ENCODE data around the gene MAPK4.

MAPK4 gene

GRCh38 chr18:50745945-50746344, 186.1 kb downstream of the MAPK4 start:
- no peak for TF ChIP-seq CTCF (IDR thresholded peaks at IDR 0.05; ENCODE audit: low read depth, low read length)
- DNase-seq (ENCODE audit: low read depth in 2 of 2): no peak
- H3K4me3 ChIP-seq (replicated peaks in 1 of 2; ENCODE audit: low read depth in 2 of 2, low read length in 2 of 2): no peak overlapping the region

- no peak for DNase-seq (ENCODE audit: low read depth in 2 of 2)
- H3K4me3 ChIP-seq (replicated peaks in 1 of 2; ENCODE audit: low read depth in 2 of 2, low read length in 2 of 2): no peak overlapping the region
Observed at GRCh38 chr18:50747849-50748242, 188.0 kb downstream of the MAPK4 start.

GRCh38 chr18:50748243-50749229, 188.6 kb downstream of the MAPK4 start:
- DNase-seq (ENCODE audit: low read depth in 2 of 2): no peak
- no peak for TF ChIP-seq CTCF (IDR thresholded peaks at IDR 0.05; ENCODE audit: low read depth, low read length)
- no peak overlapping the region for H3K4me3 ChIP-seq (replicated peaks in 1 of 2; ENCODE audit: low read depth in 2 of 2, low read length in 2 of 2)

More at GRCh38 chr18:50747849-50748242, 188.0 kb downstream of the MAPK4 start:
- TF ChIP-seq CTCF (IDR thresholded peaks at IDR 0.05; ENCODE audit: low read depth, low read length): no peak

GRCh38 chr18:50749421-50749820, 189.5 kb downstream of the MAPK4 start:
- H3K4me3 ChIP-seq (replicated peaks in 1 of 2; ENCODE audit: low read depth in 2 of 2, low read length in 2 of 2): no peak overlapping the region
- no peak for DNase-seq (ENCODE audit: low read depth in 2 of 2)
- no peak for TF ChIP-seq CTCF (IDR thresholded peaks at IDR 0.05; ENCODE audit: low read depth, low read length)

- no peak for DNase-seq (ENCODE audit: low read depth in 2 of 2)
- no peak overlapping the region for H3K4me3 ChIP-seq (replicated peaks in 1 of 2; ENCODE audit: low read depth in 2 of 2, low read length in 2 of 2)
- no peak for TF ChIP-seq CTCF (IDR thresholded peaks at IDR 0.05; ENCODE audit: low read depth, low read length)
Observed at GRCh38 chr18:50749945-50750344, 190.1 kb downstream of the MAPK4 start.

GRCh38 chr18:50750546-50750945, 190.7 kb downstream of the MAPK4 start:
- no peak overlapping the region for H3K4me3 ChIP-seq (replicated peaks in 1 of 2; ENCODE audit: low read depth in 2 of 2, low read length in 2 of 2)
- no peak for TF ChIP-seq CTCF (IDR thresholded peaks at IDR 0.05; ENCODE audit: low read depth, low read length)
- DNase-seq (ENCODE audit: low read depth in 2 of 2): no peak

All from cardiac fibroblast (primary cell).